CD4-positive, alpha-beta T cell treated with Interleukin-17A for 1 hour (primary cell): Measurements from ENCODE around the gene SUB1.

Experiments
- DNase-seq: peaks from one replicate; pipeline ENCODE4 v3.0.0-alpha.2; 2020

SUB1 gene

GRCh38 chr5:32646061-32646969 is 61.0 kb downstream of the SUB1 start:
- no peak for DNase-seq

- DNase-seq: no peak
These were observed 65.7 kb downstream of the SUB1 start for GRCh38 chr5:32651088-32651487.

- DNase-seq: no peak
These were observed 66.3 kb downstream of the SUB1 start for GRCh38 chr5:32651638-32652037.
